Pancreas (tissue), 10 donors: ENCODE measurements around the gene DNM3. TPM values are rescaled to one million over a fixed set of nuclear protein-coding genes. Genes with fewer than 3 reads are reported as not detected.

Source experiments
- ATAC-seq, 4 donors: fragments of 200-7000 bp; cut with Tn5 transposase; one replicate each; pipeline versions ENCODE4 v1.8.0 to v1.9.1; 2020; ENCODE audit warnings: mild to moderate bottlenecking in 4 of 4, moderate library complexity in 4 of 4
- DNase-seq, 6 donors: peaks; one replicate each; pipeline ENCODE4 v3.0.0-alpha.2; 2020
- FAIRE-seq: peaks from 2 replicates; lab custom pipeline; 2012; peaks lifted over from hg19 to GRCh38; lab: Jason Lieb, UNC
- H3K27ac ChIP-seq, 4 donors: fragments of 200-600 bp; sonication (generic); 1 replicate in 3 of 4; 2 replicates in 1 of 4; pipeline versions ENCODE4 v1.5.0 to v1.8.0; 2020
- H3K27me3 ChIP-seq, 4 donors: fragments of 200-600 bp; one replicate each; pipeline ENCODE4 v1.8.0; 2021
- H3K36me3 ChIP-seq, 3 donors: fragments of 200-600 bp; sonication (generic) in 1 of 3; one replicate each; pipeline versions ENCODE4 v1.5.0 to v1.8.0; 2020 to 2021
- H3K4me1 ChIP-seq, 3 donors: fragments of 200-600 bp; one replicate each; pipeline ENCODE4 v1.8.0; 2021
- H3K4me3 ChIP-seq, 4 donors: fragments of 200-600 bp; sonication (generic) in 2 of 4; one replicate each; pipeline versions ENCODE4 v1.5.0 to v1.8.0; 2020 to 2021
- H3K9me3 ChIP-seq, 4 donors: fragments of 200-600 bp; one replicate each; pipeline ENCODE4 v1.8.0; 2021
- CTCF ChIP-seq, 4 donors: fragments of 200-600 bp; sonication (generic) in 3 of 4; IDR thresholded peaks; one replicate each; pipeline versions ENCODE4 v1.5.0 to v1.8.0; 2021; ENCODE audit warnings: antibody characterized with exemption in 4 of 4
- WGBS, 2 donors: extraction: QIAGEN DNeasy Blood & Tissue Kit; methylation state at CpG; one replicate each; pipeline ENCODE4 v1.1.7; 2013; 5-methylcytosine and 5-hydroxymethylcytosine counted together
- intact Hi-C, 3 donors: fragments of 100-400 bp; cut with DNase I; formaldehyde crosslinking; loops; one replicate each; pipeline versions ENCODE4 v1.11.1 to v1.14.2; 2022
- polyA plus RNA-seq, 2 donors: library from polyadenylated mRNA; stranded (reverse); fragments of 200-250 nt; gene quantifications; one replicate each; pipeline ENCODE4 v1.2.3, GENCODE V29; 2013
- total RNA-seq, 6 donors: library from RNA; stranded (reverse); fragmentation: NEBNext Ultra II Directional in 4 of 6; extraction: Animal tissue kit (Norgen Biotek cat#: 25700) in 4 of 6; gene quantifications; one replicate each; pipeline versions ENCODE4 v1.2.1 to v1.2.4, GENCODE V29; 2021 to 2023
- donor health status: healthy with polysubstance abuse.
- donor health status: DM: no; HTN: no; CAD: no; lungs with moderate emphysema.
- donor health status: DM: no; HTN: no; CAD: no.
- donor health status: control.
- donor health status: control.
- donor health status: Bipolar disorder and iron deficiency.
- donor health status: DM: yes; HTN: yes; CAD: no.
- donor health status: DM: no; HTN: no; CAD: no.
- donor health status: DM: no; HTN: no; CAD: no.
- donor health status: DM: yes; HTN: yes; CAD: no.

Gene DNM3
- total and polyA plus RNA-seq, 8 donors = 0.40 to 1.3 (median 0.78) TPM

GRCh38 chr1:171988243-171988885 lies 147.1 kb downstream of the DNM3 start:
- intact Hi-C loops = loop anchor here in 2 of 3 donors (10.0 kb wide), 2 partner anchors 184 to 344 kb away; no protein-coding TSS in a partner anchor
- H3K27ac ChIP-seq = no peak overlapping the region
- H3K4me1 ChIP-seq = peaks cover 0 to 3% (median 0%) of the 10 kb centered on the region in 3 donors
- no peaks in the 10 kb centered on the region for H3K27me3 ChIP-seq
- H3K9me3 ChIP-seq = no peaks in the 10 kb centered on the region
- DNase-seq (no peak), FAIRE-seq (no peak), ATAC-seq (no peak)
- TF ChIP-seq CTCF (IDR thresholded peaks at IDR 0.05) = no peak
- no peaks in the 10 kb centered on the region for H3K36me3 ChIP-seq
- WGBS, 2 donors = 27 to 28% methylated on average over 1 of the region's 1 CpG
- no peak overlapping the region for H3K4me3 ChIP-seq

- Histone ChIP-seq H3K27ac (no peak overlapping the region), H3K9me3 (no peaks in the 10 kb centered on the region), H3K4me3 (no peak overlapping the region), H3K4me1 (no peaks in the 10 kb centered on the region), H3K27me3 (peaks cover 0 to 2% (median 0%) of the 10 kb centered on the region in 4 donors), H3K36me3 (no peaks in the 10 kb centered on the region)
- FAIRE-seq (no peak), ATAC-seq (no peak), DNase-seq (no peak)
- intact Hi-C loops = loop anchor here in 1 of 3 donors (5.0 kb wide), 1 partner anchor 188 kb away; no protein-coding TSS in a partner anchor
- no peak for TF ChIP-seq CTCF (IDR thresholded peaks at IDR 0.05)
Measured at GRCh38 chr1:171990371-171990770, 149.1 kb downstream of the DNM3 start.

GRCh38 chr1:171994293-171994692 lies 153.0 kb downstream of the DNM3 start:
- H3K4me1 ChIP-seq = no peaks in the 10 kb centered on the region
- no peak for FAIRE-seq
- H3K9me3 ChIP-seq = no peaks in the 10 kb centered on the region
- intact Hi-C loops = loop anchor here in 1 of 3 donors (5.0 kb wide), 1 partner anchor 192 kb away; no protein-coding TSS in a partner anchor
- no peak overlapping the region for H3K27ac ChIP-seq
- no peak overlapping the region for H3K4me3 ChIP-seq
- H3K27me3 ChIP-seq = peaks cover 0 to 5% (median 0%) of the 10 kb centered on the region in 4 donors
- 80 to 88% methylated on average over 2 of the region's 2 CpGs for WGBS, 2 donors
- no peak for TF ChIP-seq CTCF (IDR thresholded peaks at IDR 0.05)
- no peak for DNase-seq
- H3K36me3 ChIP-seq = no peaks in the 10 kb centered on the region
- ATAC-seq = no peak

GRCh38 chr1:171995573-171995972 lies 154.3 kb downstream of the DNM3 start:
- Histone ChIP-seq H3K4me1 (no peaks in the 10 kb centered on the region), H3K36me3 (no peaks in the 10 kb centered on the region), H3K4me3 (no peak overlapping the region), H3K9me3 (no peaks in the 10 kb centered on the region), H3K27me3 (peaks cover 0 to 5% (median 0%) of the 10 kb centered on the region in 4 donors), H3K27ac (no peak overlapping the region)
- DNase-seq = no peak
- FAIRE-seq = no peak
- TF ChIP-seq CTCF (IDR thresholded peaks at IDR 0.05) = no peak
- WGBS, 2 donors = 78 to 86% methylated on average over 3 of the region's 3 CpGs
- intact Hi-C loops = no loop called here
- no peak for ATAC-seq

- no peak overlapping the region for H3K4me3 ChIP-seq
- ATAC-seq = no peak
- peaks cover 0 to 5% (median 0%) of the 10 kb centered on the region in 4 donors for H3K27me3 ChIP-seq
- 84 to 89% methylated on average over 1 of the region's 1 CpG for WGBS, 2 donors
- H3K27ac ChIP-seq = no peak overlapping the region
- no peaks in the 10 kb centered on the region for H3K4me1 ChIP-seq
- intact Hi-C loops = no loop called here
- H3K36me3 ChIP-seq = no peaks in the 10 kb centered on the region
- no peak for FAIRE-seq
- TF ChIP-seq CTCF (IDR thresholded peaks at IDR 0.05) = no peak
- no peak for DNase-seq
- H3K9me3 ChIP-seq = no peaks in the 10 kb centered on the region
Measured at GRCh38 chr1:171997936-171998335, 156.6 kb downstream of the DNM3 start.
